Measurements from ENCODE around the gene IL4.
"Not testable (repeated sequence)": the region's sequence is repeated elsewhere in the genome, so short reads cannot be mapped to it uniquely, and the experiment has no call there.

The IL4 gene

GRCh38 chr5:132673939-132674630 lies at the start of gene IL4:
IL4 (plus strand) TSS chr5:132673989; CDS start chr5:132674051, 62 bp downstream.
- no peak for DNase-seq

DNA sequence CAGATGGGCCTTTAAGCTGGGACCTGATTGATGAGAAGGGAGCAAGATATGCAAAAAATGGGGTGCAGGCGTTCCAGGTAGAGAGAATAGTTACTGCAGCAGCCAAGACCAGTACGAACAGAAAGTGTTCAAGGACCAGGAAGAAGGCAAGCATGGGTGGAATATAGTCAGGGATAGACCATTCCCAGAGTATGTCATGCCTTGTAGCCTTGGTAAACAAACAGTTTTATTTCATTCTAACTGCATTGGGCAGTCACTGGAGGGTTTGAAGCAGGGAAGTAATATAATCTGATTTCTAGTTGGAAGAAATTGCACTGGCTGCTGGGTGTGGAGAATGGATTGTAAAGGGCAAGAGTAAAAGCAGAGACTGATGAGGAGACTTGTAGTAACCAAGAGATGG lies 46.3 kb upstream of the IL4 start:
- no peak for DNase-seq

GRCh38 chr5:132628814-132629213 lies 45.0 kb upstream of the IL4 start:
- DNase-seq = no peak

DNA sequence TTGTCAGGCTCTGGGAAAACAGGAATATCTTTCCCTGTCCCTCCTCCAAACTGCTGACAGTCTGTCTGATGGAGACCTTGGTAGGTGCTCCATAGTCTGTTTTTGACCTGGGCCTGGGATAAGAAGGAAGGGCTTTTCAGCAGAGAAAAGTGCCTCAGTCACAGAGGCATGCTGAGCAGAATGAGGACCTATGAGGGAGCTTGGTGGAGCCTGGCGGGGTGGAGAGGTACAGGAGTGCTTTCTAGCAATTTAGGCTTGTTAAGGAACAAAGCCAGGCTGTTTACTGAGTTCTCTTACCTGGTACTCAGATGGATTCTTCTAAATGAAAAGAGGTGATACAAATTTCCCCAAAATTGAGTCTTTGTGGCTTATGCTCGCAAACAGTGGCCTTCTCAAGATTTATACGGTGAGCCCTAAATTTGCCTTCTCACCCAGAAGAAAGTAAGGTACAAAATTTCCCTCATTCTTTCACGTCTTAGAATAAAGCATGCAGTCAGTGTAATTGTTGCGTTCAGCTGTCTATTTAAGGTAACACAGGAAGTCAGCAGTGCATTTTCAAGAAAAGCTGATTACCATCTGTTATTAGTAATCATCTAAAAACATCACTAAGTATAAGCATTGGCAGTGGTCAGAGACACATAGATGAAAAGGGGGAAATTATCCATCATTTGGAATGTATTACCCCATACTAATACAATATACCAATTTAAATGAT lies 44.4 kb upstream of the IL4 start:
- DNase-seq = no peak

DNA sequence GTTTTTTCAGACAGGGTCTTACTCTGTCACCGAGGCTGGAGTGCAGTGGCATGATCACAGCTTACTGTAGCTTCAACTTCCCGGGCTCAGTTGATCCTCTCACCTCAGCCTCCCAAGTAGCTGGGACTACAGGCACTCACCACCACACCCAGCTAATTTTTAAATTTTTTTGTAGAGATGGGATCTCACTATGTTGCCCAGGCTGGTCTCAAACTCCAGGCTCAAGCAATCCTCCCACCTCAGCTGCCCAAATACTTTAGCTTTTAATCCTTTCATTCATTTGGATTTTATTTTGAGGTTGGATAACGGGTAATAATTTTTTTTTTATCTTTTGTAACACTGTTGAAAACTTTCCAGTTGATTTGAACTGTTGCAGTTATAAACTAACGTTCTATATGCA lies 40.2 kb upstream of the IL4 start:
- not testable (repeated sequence) for DNase-seq

GRCh38 chr5:132635873-132636272 lies 37.9 kb upstream of the IL4 start:
- DNase-seq = no peak

DNA sequence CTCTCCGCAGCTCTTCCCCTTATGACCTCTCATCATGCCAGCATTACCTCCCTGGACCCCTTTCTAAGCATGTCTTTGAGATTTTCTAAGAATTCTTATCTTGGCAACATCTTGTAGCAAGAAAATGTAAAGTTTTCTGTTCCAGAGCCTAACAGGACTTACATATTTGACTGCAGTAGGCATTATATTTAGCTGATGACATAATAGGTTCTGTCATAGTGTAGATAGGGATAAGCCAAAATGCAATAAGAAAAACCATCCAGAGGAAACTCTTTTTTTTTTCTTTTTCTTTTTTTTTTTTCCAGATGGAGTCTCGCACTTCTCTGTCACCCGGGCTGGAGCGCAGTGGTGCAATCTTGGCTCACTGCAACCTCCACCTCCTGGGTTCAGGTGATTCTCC lies 36.5 kb upstream of the IL4 start:
- no peak for DNase-seq

DNA sequence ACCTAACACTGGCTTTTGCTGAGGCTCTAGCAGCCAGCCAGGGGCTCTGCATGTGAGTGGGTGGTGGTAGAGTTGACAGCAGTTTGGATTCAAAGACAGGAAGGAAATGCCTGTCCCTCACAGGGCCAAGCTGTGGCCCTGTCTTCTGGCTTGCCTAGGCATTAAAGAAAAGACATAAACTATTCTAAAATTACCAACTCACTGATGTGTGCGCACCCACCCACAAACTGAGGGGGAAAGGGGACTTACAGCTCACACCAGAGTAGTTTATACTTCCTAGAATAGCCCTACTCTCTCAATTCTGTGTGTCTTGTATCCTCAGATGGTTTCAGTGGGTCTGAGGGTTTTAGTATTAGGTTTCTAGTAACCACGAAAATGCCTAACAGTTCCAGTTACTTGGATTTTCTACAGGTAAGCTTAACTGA lies 34.1 kb upstream of the IL4 start:
- DNase-seq = no peak

DNA sequence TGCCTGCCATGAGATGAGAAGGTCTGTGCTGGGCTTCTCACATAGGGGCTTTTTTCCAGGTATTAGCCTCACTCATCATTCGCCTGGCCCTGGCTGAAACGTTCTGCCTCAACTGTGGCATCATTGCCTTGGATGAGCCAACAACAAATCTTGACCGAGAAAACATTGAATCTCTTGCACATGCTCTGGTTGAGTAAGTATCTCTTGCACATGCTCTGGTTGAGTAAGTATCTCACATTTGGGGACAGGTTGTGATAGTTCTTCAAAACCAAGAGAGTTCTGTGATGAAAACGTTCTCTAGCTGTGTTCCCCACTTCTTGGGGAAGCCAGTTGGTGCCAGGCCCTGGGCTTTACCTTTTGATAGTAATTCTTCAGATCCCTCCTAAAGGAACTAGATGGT lies 33.2 kb upstream of the IL4 start:
- no peak for DNase-seq

- no peak for DNase-seq
Observed at GRCh38 chr5:132641241-132641723, 32.5 kb upstream of the IL4 start.

DNA sequence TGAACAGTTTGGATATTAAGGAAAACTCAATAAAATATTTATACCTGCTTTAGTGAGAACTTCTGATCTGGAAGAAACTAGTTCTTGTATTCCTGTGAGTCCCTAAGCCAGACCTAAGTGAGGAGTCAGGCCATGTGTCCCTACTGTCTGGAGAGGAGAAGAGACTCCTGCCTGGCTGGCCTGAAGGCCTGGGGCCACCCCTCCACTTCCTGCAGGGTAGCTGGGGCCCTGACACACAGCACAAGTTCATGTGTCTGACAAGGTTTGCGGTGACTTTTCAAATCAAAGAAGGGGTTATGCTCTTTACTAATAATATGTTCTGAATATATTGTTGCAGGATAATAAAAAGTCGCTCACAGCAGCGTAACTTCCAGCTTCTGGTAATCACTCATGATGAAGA lies 31.9 kb upstream of the IL4 start:
- DNase-seq = no peak

- DNase-seq = no peak
Observed at GRCh38 chr5:132644177-132644576, 29.6 kb upstream of the IL4 start.

GRCh38 chr5:132646583-132647266 lies 27.1 kb upstream of the IL4 start:
- DNase-seq = no peak

DNA sequence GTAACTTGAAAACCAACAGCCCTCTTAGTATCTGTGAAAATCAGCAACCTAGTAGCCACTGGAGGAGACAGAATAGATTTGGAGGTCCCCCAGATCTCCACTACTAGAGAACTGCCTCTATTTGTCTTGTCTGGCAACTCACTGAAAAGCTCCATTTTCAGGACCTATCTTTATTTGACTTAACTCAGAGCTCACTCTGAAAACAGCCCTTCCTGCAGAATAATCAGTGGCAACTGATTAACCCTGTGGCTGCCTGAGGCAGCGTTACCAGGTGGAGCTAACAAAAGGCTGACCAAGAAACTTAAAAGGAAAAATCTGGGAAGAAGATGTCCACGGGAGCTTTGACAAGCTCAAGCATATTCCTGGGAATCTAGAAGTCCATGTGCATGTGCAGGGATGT lies 26.3 kb upstream of the IL4 start:
- DNase-seq = no peak

- no peak for DNase-seq
Observed at GRCh38 chr5:132648355-132648754, 25.4 kb upstream of the IL4 start.

DNA sequence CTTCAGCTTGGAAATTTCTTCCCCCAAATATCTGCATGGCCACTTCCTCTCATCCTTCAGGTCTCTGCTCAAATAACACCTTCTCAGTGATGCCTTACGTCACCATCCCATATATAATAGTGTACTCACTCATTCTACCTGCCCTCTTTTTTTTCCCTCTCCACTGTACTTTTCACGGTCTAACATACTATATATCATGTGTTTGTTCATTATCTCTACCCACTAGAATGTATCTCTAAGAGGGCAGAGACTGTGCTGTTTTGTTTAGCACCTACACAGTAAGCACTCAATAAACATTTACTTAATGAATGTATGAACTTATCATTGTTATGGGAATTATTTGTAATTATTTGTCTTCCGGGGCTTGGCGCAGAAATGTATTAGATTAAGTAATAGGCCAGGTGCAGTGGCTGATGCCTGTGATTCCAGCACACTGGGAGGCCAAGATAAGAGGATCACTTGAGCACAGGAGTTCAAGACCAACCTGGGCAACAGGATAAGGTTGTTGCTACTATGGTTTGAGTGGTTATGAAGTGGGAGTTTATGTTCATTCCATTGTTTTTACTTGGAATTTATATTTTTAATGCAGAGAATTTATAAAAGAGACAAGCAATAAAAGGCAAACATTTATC lies 21.8 kb upstream of the IL4 start:
- DNase-seq = no peak

GRCh38 chr5:132653716-132654115 lies 20.1 kb upstream of the IL4 start:
- DNase-seq = peak; percentile 16

- DNase-seq = peak; percentile 37
Observed at GRCh38 chr5:132655821-132656773, 17.7 kb upstream of the IL4 start.

- no peak for DNase-seq
Observed at GRCh38 chr5:132656774-132657355, 16.9 kb upstream of the IL4 start.

DNA sequence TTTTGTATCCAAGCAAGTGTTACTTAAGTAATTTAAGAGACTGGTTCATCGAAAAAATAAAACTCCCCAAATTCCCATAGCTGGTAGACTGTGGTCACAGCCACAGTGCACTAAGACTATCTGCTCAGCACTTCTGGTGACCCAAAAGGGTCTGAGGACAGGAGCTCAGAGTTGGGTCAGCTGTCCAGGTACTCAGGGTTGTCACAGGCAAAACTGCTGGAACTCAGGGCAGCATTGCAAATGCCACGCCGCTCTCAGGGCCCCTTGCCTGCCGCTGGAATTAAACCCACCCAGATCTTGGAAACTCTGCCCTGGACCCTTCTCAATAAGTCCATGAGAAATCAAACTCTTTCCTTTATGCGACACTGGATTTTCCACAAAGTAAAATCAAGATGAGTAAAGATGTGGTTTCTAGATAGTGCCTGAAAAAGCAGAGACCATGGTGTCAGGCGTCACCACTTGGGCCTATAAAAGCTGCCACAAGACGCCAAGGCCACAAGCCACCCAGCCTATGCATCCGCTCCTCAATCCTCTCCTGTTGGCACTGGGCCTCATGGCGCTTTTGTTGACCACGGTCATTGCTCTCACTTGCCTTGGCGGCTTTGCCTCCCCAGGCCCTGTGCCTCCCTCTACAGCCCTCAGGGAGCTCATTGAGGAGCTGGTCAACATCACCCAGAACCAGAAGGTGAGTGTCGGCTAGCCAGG lies 16.0 kb upstream of the IL4 start, which contains the start of gene IL13:
IL13 (plus strand) TSS at position 498 of the 705 bp plus-strand sequence; CDS start at position 512, 14 bp downstream.
- no peak for DNase-seq

Data from fibroblast of upper back skin (primary cell).